ENCODE results near the gene VPS39.

VPS39 gene

DNA sequence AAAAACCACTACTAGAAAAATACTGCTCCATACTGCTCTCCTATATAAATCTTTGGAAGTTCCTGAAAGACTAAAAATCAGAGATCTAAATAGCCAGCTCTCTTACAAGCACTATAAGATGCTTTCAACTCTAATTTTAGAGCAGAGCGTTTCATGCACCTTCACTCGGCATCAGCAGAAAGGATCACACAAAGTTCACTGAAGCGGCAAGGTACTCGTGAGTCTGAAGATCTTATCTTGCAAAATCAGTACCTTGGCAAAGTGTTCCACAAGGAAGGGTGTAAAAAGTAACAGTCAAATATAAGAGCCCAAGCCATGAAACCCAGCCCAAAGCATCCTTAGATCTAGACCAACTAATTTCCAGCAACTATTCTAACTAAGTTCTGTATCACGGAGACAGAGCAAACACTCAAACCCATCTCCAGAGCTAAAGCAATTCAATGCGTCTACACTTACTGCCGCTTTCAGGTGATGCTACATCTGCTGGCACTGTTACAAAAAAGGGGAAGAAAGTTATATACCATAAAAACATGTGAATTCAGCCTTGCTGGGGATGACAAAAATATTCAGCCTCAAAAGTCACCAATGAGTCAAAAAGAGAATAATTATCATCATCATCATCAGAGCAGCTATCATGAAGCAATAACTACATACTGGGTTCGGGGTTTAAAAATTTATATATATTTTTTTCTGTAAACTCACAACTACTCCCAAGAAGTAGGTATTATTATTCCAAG is 16.3 kb downstream of the VPS39 start:
- Histone ChIP-seq H3K27ac (ENCODE audit: low read depth, low read length) (no peak overlapping the region), H3K4me2 (ENCODE audit: low read depth, low read length, poor library complexity, severe bottlenecking) (no peak overlapping the region), H3K36me3 (ENCODE audit: low read length) (peaks cover 1% of the 10 kb centered on the region; the same call in 1 of the 2 replicates), H3F3A (ENCODE audit: insufficient read depth) (no peaks in the 10 kb centered on the region), H3K79me2 (ENCODE audit: insufficient read depth, low read length) (no peaks in the 10 kb centered on the region), H2AFZ (ENCODE audit: low read depth, low read length, severe bottlenecking) (no peak overlapping the region), H3K9ac (ENCODE audit: low read length) (no peak overlapping the region), H3K9me3 (ENCODE audit: insufficient read depth, low read length) (no peaks in the 10 kb centered on the region), H4K20me1 (ENCODE audit: low read depth, low read length) (no peaks in the 10 kb centered on the region), H3K27me3 (ENCODE audit: low read length) (no peaks in the 10 kb centered on the region), H3K9me2 (replicated peaks; ENCODE audit: insufficient read depth, low read length) (no peaks in the 10 kb centered on the region), H3K4me3 (ENCODE audit: insufficient read depth, low read length, poor library complexity, severe bottlenecking) (no peak overlapping the region)
- TF ChIP-seq, protein P1, sequence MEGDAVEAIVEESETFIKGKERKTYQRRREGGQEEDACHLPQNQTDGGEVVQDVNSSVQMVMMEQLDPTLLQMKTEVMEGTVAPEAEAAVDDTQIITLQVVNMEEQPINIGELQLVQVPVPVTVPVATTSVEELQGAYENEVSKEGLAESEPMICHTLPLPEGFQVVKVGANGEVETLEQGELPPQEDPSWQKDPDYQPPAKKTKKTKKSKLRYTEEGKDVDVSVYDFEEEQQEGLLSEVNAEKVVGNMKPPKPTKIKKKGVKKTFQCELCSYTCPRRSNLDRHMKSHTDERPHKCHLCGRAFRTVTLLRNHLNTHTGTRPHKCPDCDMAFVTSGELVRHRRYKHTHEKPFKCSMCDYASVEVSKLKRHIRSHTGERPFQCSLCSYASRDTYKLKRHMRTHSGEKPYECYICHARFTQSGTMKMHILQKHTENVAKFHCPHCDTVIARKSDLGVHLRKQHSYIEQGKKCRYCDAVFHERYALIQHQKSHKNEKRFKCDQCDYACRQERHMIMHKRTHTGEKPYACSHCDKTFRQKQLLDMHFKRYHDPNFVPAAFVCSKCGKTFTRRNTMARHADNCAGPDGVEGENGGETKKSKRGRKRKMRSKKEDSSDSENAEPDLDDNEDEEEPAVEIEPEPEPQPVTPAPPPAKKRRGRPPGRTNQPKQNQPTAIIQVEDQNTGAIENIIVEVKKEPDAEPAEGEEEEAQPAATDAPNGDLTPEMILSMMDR (IDR thresholded peaks at IDR 0.05; ENCODE audit: insufficient read depth, low read length, poor library complexity, severe bottlenecking), result no peak
- no peak for TF ChIP-seq EZH2phosphoT487 (conservative IDR thresholded peaks at IDR 0.05; ENCODE audit: low read length)

DNA sequence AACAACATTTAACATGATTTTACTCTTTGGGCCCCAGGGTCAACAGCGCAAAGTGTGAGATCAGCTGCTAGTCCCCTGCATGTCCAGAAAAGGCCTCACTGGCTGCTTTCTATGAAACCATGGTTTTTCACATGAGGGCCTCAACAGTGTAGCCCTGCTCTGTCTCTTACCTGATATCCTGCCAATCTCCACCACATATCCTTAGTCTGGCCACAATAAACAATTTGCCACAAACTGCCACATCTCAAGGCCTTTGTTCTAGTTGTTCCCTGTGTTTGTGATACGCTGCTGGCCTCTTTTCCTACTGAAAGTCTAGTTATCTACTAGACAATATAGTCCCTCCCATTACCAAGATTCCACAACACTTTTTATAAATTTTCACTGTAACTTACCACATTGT is 17.7 kb downstream of the VPS39 start:
- no peak for TF ChIP-seq EZH2phosphoT487 (conservative IDR thresholded peaks at IDR 0.05; ENCODE audit: low read length)
- TF ChIP-seq, protein P1 (IDR thresholded peaks at IDR 0.05; ENCODE audit: insufficient read depth, low read length, poor library complexity, severe bottlenecking), result no peak
- no peak overlapping the region for H3K4me3 ChIP-seq (ENCODE audit: insufficient read depth, low read length, poor library complexity, severe bottlenecking)
- no peaks in the 10 kb centered on the region for H3F3A ChIP-seq (ENCODE audit: insufficient read depth)
- no peaks in the 10 kb centered on the region for H4K20me1 ChIP-seq (ENCODE audit: low read depth, low read length)
- H3K9ac ChIP-seq (ENCODE audit: low read length), result no peak overlapping the region
- no peaks in the 10 kb centered on the region for H3K27me3 ChIP-seq (ENCODE audit: low read length)
- no peaks in the 10 kb centered on the region for H3K9me3 ChIP-seq (ENCODE audit: insufficient read depth, low read length)
- H2AFZ ChIP-seq (ENCODE audit: low read depth, low read length, severe bottlenecking), result no peak overlapping the region
- no peaks in the 10 kb centered on the region for H3K9me2 ChIP-seq (replicated peaks; ENCODE audit: insufficient read depth, low read length)
- no peak overlapping the region for H3K4me2 ChIP-seq (ENCODE audit: low read depth, low read length, poor library complexity, severe bottlenecking)
- no peaks in the 10 kb centered on the region for H3K79me2 ChIP-seq (ENCODE audit: insufficient read depth, low read length)
- peaks cover 4% of the 10 kb centered on the region; the same call in 1 of the 2 replicates for H3K36me3 ChIP-seq (ENCODE audit: low read length)
- H3K27ac ChIP-seq (ENCODE audit: low read depth, low read length), result no peak overlapping the region

DNA sequence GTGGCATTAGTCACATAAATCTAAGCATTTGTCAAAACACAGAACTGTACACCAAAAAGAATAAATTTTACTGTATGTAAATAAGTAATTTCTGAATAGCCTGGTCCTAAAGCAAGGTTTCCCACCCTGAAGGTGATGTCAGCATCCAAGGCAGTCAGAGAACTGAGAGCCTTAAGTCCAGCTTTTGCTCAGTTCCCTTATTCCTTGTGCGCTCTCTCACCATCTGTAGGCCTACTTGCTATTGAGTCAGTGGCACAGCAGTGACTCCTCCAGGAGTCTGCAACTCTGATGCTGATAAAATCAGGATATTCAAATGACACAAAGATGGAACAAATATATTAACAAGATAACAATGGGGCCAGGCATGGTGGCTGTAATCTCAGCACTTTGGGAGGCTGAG is 22.3 kb downstream of the VPS39 start:
- Histone ChIP-seq H3K36me3 (ENCODE audit: low read length) (peaks cover 11% of the 10 kb centered on the region), H3K27ac (ENCODE audit: low read depth, low read length) (no peak overlapping the region)

More for the DNA sequence above, 22.3 kb downstream of the VPS39 start:
- no peaks in the 10 kb centered on the region for H3K9me3 ChIP-seq (ENCODE audit: insufficient read depth, low read length)
- no peaks in the 10 kb centered on the region for H3K27me3 ChIP-seq (ENCODE audit: low read length)
- H3K9me2 ChIP-seq (replicated peaks; ENCODE audit: insufficient read depth, low read length), result no peaks in the 10 kb centered on the region
- H3K4me3 ChIP-seq (ENCODE audit: insufficient read depth, low read length, poor library complexity, severe bottlenecking), result no peak overlapping the region
- no peaks in the 10 kb centered on the region for H4K20me1 ChIP-seq (ENCODE audit: low read depth, low read length)
- no peak overlapping the region for H3K9ac ChIP-seq (ENCODE audit: low read length)
- TF ChIP-seq, protein P1 (IDR thresholded peaks at IDR 0.05; ENCODE audit: insufficient read depth, low read length, poor library complexity, severe bottlenecking), result no peak
- no peak for TF ChIP-seq EZH2phosphoT487 (conservative IDR thresholded peaks at IDR 0.05; ENCODE audit: low read length)
- H2AFZ ChIP-seq (ENCODE audit: low read depth, low read length, severe bottlenecking), result no peak overlapping the region
- H3K79me2 ChIP-seq (ENCODE audit: insufficient read depth, low read length), result no peaks in the 10 kb centered on the region
- no peak overlapping the region for H3K4me2 ChIP-seq (ENCODE audit: low read depth, low read length, poor library complexity, severe bottlenecking)
- H3F3A ChIP-seq (ENCODE audit: insufficient read depth), result no peaks in the 10 kb centered on the region

All from SU-DHL-6 (cell line).